H9 (cell line): ENCODE results near the gene CCDC88C. TPM values are rescaled to one million over a fixed set of nuclear protein-coding genes. Genes with fewer than 3 reads are reported as not detected.
A peak's percentile ranks its signal among the peaks of the same experiment; 100 is the strongest.

Source experiments
- DNase-seq: peaks from one replicate; pipeline ENCODE4 v3.0.0-alpha.2; 2017
- H2AFZ ChIP-seq: one replicate; pipeline ENCODE4 v1.6.1; 2013; ENCODE audit warnings: mild to moderate bottlenecking, low read length, control low read depth, moderate library complexity
- H2AK5ac ChIP-seq: 2 replicates; pipeline ENCODE4 v1.6.1; 2013; ENCODE audit warnings: low read length, control low read depth, mixed read lengths; ENCODE audit not compliant: insufficient read length
- H2BK120ac ChIP-seq: one replicate; pipeline ENCODE4 v1.6.1; 2013; ENCODE audit warnings: low read depth, mild to moderate bottlenecking, low read length, control low read depth, inconsistent platforms; ENCODE audit not compliant: poor library complexity, severe bottlenecking
- H2BK12ac ChIP-seq: 2 replicates; pipeline ENCODE4 v1.6.1; 2013; ENCODE audit warnings: low read length, control low read depth, mixed read lengths, low read depth; ENCODE audit not compliant: insufficient read length
- H2BK15ac ChIP-seq: 2 replicates; pipeline ENCODE4 v1.6.1; 2013; ENCODE audit warnings: low read depth, low read length, control low read depth
- H2BK20ac ChIP-seq: one replicate; pipeline ENCODE4 v1.6.1; 2013; ENCODE audit warnings: low read depth, mild to moderate bottlenecking, low read length, control low read depth, inconsistent platforms; ENCODE audit not compliant: poor library complexity, severe bottlenecking
- H2BK5ac ChIP-seq: 2 replicates; pipeline ENCODE4 v1.6.1; 2013; ENCODE audit warnings: low read length, control low read depth, mixed read lengths; ENCODE audit not compliant: insufficient read length
- H3K14ac ChIP-seq: 2 replicates; pipeline ENCODE4 v1.6.1; 2013; ENCODE audit warnings: low read length, control low read depth; ENCODE audit not compliant: insufficient read depth
- H3K18ac ChIP-seq: 2 replicates; pipeline ENCODE4 v1.6.1; 2013; ENCODE audit warnings: low read depth, mild to moderate bottlenecking, mixed read lengths, low read length, control low read depth; ENCODE audit not compliant: insufficient read length
- H3K23ac ChIP-seq: 2 replicates; pipeline ENCODE4 v1.6.1; 2013; ENCODE audit warnings: low read length, control low read depth, mixed read lengths, low read depth; ENCODE audit not compliant: insufficient read length
- H3K23me2 ChIP-seq: 2 replicates; pipeline ENCODE4 v1.6.1; 2013; ENCODE audit warnings: low read depth, mild to moderate bottlenecking, mixed read lengths, low read length, control low read depth; ENCODE audit not compliant: insufficient read length, poor library complexity, severe bottlenecking
- H3K27ac ChIP-seq: 2 replicates; pipeline ENCODE4 v1.5.1; 2013; ENCODE audit warnings: low read length, control low read depth, mixed read lengths, low read depth; ENCODE audit not compliant: insufficient read length
- H3K27me3 ChIP-seq: 2 replicates; pipeline ENCODE4 v1.6.1; 2013; ENCODE audit warnings: low read length, control low read depth, inconsistent platforms; ENCODE audit not compliant: insufficient read depth
- H3K4ac ChIP-seq: 2 replicates; pipeline ENCODE4 v1.6.1; 2013; ENCODE audit warnings: low read depth, mild to moderate bottlenecking, control low read depth, inconsistent platforms, low read length, moderate library complexity
- H3K4me1 ChIP-seq: 2 replicates; pipeline ENCODE4 v1.6.1; 2013; ENCODE audit warnings: low read length, control low read depth, inconsistent platforms; ENCODE audit not compliant: insufficient read depth
- H3K4me2 ChIP-seq: 2 replicates; pipeline ENCODE4 v1.6.1; 2013; ENCODE audit warnings: low read length, control low read depth, mixed read lengths; ENCODE audit not compliant: insufficient read length, insufficient read depth
- H3K56ac ChIP-seq: 2 replicates; pipeline ENCODE4 v1.6.1; 2013; ENCODE audit warnings: low read depth, mild to moderate bottlenecking, mixed read lengths, low read length, control low read depth; ENCODE audit not compliant: insufficient read length
- H3K79me1 ChIP-seq: 2 replicates; pipeline ENCODE4 v1.6.1; 2013; ENCODE audit warnings: low read depth, mild to moderate bottlenecking, moderate library complexity, low read length, control low read depth, inconsistent platforms; ENCODE audit not compliant: insufficient read depth, poor library complexity, severe bottlenecking
- H3K79me2 ChIP-seq: 2 replicates; pipeline ENCODE4 v1.6.1; 2013; ENCODE audit warnings: low read length, control low read depth, inconsistent platforms; ENCODE audit not compliant: insufficient read depth
- H3K9ac ChIP-seq: 2 replicates; pipeline ENCODE4 v1.6.1; 2013; ENCODE audit warnings: low read length, control low read depth, mixed read lengths; ENCODE audit not compliant: insufficient read length; ENCODE audit errors: extremely low read depth
- H3K9me3 ChIP-seq: one replicate; pipeline ENCODE4 v1.6.1; 2013; ENCODE audit warnings: low read depth, low read length, inconsistent platforms; ENCODE audit not compliant: control insufficient read depth
- H3T11ph ChIP-seq: one replicate; pipeline ENCODE4 v1.6.1; 2013; ENCODE audit warnings: mild to moderate bottlenecking, low read length, control low read depth, inconsistent platforms
- H4K20me1 ChIP-seq: one replicate; pipeline ENCODE4 v1.6.1; 2013; ENCODE audit not compliant: control insufficient read depth, insufficient read length, insufficient read depth
- H4K5ac ChIP-seq: 2 replicates; pipeline ENCODE4 v1.6.1; 2013; ENCODE audit warnings: low read depth, mild to moderate bottlenecking, mixed read lengths, low read length, control low read depth; ENCODE audit not compliant: insufficient read length
- H4K8ac ChIP-seq: replicated peaks from 2 replicates; pipeline ENCODE4 v1.6.1; 2013; ENCODE audit warnings: low read length, control low read depth, mixed read lengths, low read depth; ENCODE audit not compliant: insufficient read length
- H4K91ac ChIP-seq: 2 replicates; pipeline ENCODE4 v1.6.1; 2013; ENCODE audit warnings: low read depth, mild to moderate bottlenecking, moderate library complexity, mixed read lengths, low read length, control low read depth; ENCODE audit not compliant: insufficient read length
- H3K27ac Mint-ChIP-seq, 3 experiments: 2 replicates in 2 of 3; 3 replicates in 1 of 3; pipeline ENCODE4 v1.8.0; 2020 to 2021; ENCODE audit warnings: mixed read lengths in 3 of 3, mild to moderate bottlenecking in 1 of 3, moderate library complexity in 1 of 3
- H3K27me3 Mint-ChIP-seq: 2 replicates; pipeline ENCODE4 v1.8.0; 2021; ENCODE audit warnings: low read depth, mild to moderate bottlenecking, moderate library complexity, mixed read lengths
- H3K36me3 Mint-ChIP-seq, 3 experiments: 2 replicates in 2 of 3; 3 replicates in 1 of 3; pipeline ENCODE4 v1.8.0; 2020 to 2021; ENCODE audit warnings: low read depth in 3 of 3, mixed read lengths in 3 of 3; ENCODE audit not compliant: insufficient read depth in 1 of 3
- H3K4me1 Mint-ChIP-seq, 2 experiments: 2 replicates each; pipeline ENCODE4 v1.8.0; 2020; ENCODE audit warnings: mixed read lengths in 2 of 2
- H3K4me3 Mint-ChIP-seq, 2 experiments: 2 replicates in 1 of 2; 3 replicates in 1 of 2; pipeline ENCODE4 v1.8.0; 2020 to 2021; ENCODE audit warnings: mild to moderate bottlenecking in 2 of 2, mixed read lengths in 2 of 2, moderate library complexity in 1 of 2
- H3K9me3 Mint-ChIP-seq, 2 experiments: 2 replicates in 1 of 2; 3 replicates in 1 of 2; pipeline ENCODE4 v1.8.0; 2020; ENCODE audit warnings: mild to moderate bottlenecking in 2 of 2, mixed read lengths in 2 of 2, moderate library complexity in 1 of 2
- WGBS: extraction: QIAGEN DNeasy Blood & Tissue Kit; methylation state at CpG from one replicate; pipeline ENCODE4 v1.1.7; 2013; ENCODE audit warnings: missing lambda C conversion rate, low lambda C conversion rate, mixed read lengths; ENCODE audit not compliant: insufficient read length; ENCODE audit errors: extremely low coverage; 5-methylcytosine and 5-hydroxymethylcytosine counted together
- total RNA-seq: library from RNA; stranded (reverse); gene quantifications from 2 replicates; pipeline ENCODE4 v1.2.1, GENCODE V29; 2021
- TF ChIP-seq, protein P1 (sequence below): fragments of 200-600 bp; sonication (generic); conservative IDR thresholded peaks from 3 replicates; pipeline ENCODE4 v1.8.0; 2021; ENCODE audit warnings: antibody characterized with exemption, mild to moderate bottlenecking

Gene CCDC88C
- total RNA-seq, 1 experiment from 2014 or later, result 52.4 TPM

DNA sequence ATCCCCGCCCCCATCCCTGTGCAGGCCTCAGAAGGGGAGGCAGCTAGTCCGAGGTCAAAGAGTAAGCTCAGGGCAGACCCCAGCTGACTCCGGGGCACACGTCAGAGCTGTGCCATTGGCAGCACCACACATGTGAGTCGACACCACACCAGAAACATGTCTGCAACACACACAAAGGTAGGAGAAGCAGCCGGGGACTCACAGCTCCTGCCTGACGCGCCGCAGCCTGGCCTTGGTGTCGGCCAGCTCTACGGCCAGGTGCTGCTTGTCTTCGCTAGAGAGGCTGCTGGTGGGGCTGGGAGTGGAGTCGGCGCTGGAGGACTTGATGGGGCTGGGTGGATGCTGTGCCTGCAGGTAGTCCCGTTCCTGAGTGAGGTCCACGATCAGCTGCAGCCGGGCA is 78.5 kb downstream of the CCDC88C start:
- no peaks in the 10 kb centered on the region for H4K20me1 ChIP-seq
- H3K14ac ChIP-seq, result no peak overlapping the region
- no peak overlapping the region for H2BK120ac ChIP-seq
- no CpG with 5 or more reads among the region's 17 CpGs for WGBS
- Mint-ChIP-seq H3K27ac (peak overlapping the region in 2 of 3 experiments; percentile 39 to 61; a peak in 2 of 7 replicates), H3K9me3 (no peaks in the 10 kb centered on the region), H3K4me3 (no peak overlapping the region), H3K4me1 (peaks cover 2 to 6% of the 10 kb centered on the region in 2 experiments), H3K36me3 (peaks cover 0 to 44% (median 35%) of the 10 kb centered on the region in 3 experiments; a peak in 6 of 7 replicates), H3K27me3 (no peaks in the 10 kb centered on the region)
- no peaks in the 10 kb centered on the region for H3K27me3 ChIP-seq
- H3K23ac ChIP-seq, result no peak overlapping the region
- TF ChIP-seq, protein P1, sequence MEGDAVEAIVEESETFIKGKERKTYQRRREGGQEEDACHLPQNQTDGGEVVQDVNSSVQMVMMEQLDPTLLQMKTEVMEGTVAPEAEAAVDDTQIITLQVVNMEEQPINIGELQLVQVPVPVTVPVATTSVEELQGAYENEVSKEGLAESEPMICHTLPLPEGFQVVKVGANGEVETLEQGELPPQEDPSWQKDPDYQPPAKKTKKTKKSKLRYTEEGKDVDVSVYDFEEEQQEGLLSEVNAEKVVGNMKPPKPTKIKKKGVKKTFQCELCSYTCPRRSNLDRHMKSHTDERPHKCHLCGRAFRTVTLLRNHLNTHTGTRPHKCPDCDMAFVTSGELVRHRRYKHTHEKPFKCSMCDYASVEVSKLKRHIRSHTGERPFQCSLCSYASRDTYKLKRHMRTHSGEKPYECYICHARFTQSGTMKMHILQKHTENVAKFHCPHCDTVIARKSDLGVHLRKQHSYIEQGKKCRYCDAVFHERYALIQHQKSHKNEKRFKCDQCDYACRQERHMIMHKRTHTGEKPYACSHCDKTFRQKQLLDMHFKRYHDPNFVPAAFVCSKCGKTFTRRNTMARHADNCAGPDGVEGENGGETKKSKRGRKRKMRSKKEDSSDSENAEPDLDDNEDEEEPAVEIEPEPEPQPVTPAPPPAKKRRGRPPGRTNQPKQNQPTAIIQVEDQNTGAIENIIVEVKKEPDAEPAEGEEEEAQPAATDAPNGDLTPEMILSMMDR, result no peak
- no peak overlapping the region for H4K91ac ChIP-seq
- H2AFZ ChIP-seq, result no peak overlapping the region
- H4K5ac ChIP-seq, result no peak overlapping the region
- no peak overlapping the region for H3K4ac ChIP-seq
- H2BK12ac ChIP-seq, result no peak overlapping the region
- no peaks in the 10 kb centered on the region for H3K79me1 ChIP-seq
- H3K4me1 ChIP-seq, result no peaks in the 10 kb centered on the region
- no peak overlapping the region for H4K8ac ChIP-seq
- no peaks in the 10 kb centered on the region for H3K79me2 ChIP-seq
- no peaks in the 10 kb centered on the region for H3K9me3 ChIP-seq
- H2AK5ac ChIP-seq, result no peak overlapping the region
- no peak overlapping the region for H3K9ac ChIP-seq
- no peak overlapping the region for H2BK15ac ChIP-seq
- no peak overlapping the region for H3K27ac ChIP-seq
- no peak overlapping the region for H3K4me2 ChIP-seq
- H3T11ph ChIP-seq, result no peak overlapping the region
- H3K18ac ChIP-seq, result no peak overlapping the region
- no peak overlapping the region for H2BK20ac ChIP-seq
- no peak for DNase-seq
- no peak overlapping the region for H3K56ac ChIP-seq
- no peak overlapping the region for H2BK5ac ChIP-seq
- H3K23me2 ChIP-seq, result no peaks in the 10 kb centered on the region
